HUDEP-2 (cell line): Measurements from ENCODE around the gene UBE2K.
"Not testable (repeated sequence)": the region's sequence is repeated elsewhere in the genome, so short reads cannot be mapped to it uniquely, and the experiment has no call there.

Experiments
- DNase-seq, 76 experiments: peaks; one replicate each; lab custom pipeline; 2025; ENCODE audit not compliant: unreplicated experiment in 76 of 76; lab: John Stamatoyannopoulos, UW

The UBE2K gene

DNA sequence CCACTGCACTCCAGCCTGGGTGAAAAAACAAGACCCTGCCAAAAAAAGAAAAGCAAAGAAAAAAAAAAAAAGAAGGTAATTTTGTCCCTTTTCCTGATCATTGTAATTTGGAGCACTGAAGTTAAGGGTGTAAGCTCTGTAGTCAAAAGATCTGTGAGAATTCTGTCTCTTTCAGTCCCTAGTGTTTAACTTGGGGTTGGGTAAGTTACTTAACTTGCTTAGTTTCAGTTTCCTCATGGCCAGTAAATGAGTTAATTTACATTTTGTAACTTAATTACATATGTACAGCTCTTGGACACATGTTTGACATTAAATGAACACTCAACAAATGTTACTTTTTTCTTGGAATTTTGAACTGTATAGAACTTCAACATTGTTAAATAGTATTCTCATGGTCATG lies 10.9 kb upstream of the UBE2K start:
- DNase-seq: no peak

DNA sequence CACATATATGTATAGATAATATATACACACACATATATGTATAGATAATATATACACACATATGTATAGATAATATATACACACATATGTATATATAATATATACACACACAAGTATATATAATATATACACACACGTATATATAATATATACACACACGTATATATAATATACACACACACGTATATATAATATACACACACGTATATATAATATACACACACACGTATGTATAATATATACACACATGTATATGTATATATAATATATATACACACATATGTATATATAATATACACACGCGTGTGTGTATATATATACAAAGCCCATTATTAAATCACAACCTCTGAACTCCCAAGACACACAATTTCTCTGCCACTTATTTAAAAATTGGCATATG lies 8.0 kb upstream of the UBE2K start:
- no peak for DNase-seq

DNA sequence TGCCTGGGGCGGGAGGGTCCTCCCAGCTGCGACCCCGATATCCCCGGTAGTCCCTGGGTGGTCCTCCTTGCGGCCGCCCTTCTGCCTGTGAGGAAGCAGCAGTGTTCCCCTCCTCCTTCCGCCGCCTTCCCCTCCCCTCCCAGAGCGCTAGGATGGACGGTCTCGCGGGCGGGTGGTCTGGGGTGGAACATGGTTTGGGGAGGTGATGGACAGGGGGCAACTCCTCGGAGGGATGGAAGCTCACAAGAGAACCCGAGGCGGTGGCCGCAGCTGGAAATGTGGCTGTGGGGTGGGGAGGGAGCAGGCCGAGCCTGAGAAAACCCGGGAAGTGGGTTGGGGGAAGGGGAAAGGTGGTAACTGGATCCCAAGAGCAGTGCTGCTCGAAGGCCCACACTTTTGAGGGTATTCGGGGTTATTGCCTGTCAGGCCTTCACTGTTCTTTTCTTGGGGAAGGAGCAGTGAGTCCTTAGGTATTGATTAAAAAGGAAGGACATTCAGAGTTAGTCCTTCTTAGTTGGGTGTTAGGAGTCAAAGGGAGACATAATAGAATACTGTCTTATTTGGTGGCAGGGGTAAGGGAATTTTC lies 581 bp downstream of the UBE2K start:
- peak in 31 of 76 experiments; percentile 1 to 71 (median 31) for DNase-seq

DNA sequence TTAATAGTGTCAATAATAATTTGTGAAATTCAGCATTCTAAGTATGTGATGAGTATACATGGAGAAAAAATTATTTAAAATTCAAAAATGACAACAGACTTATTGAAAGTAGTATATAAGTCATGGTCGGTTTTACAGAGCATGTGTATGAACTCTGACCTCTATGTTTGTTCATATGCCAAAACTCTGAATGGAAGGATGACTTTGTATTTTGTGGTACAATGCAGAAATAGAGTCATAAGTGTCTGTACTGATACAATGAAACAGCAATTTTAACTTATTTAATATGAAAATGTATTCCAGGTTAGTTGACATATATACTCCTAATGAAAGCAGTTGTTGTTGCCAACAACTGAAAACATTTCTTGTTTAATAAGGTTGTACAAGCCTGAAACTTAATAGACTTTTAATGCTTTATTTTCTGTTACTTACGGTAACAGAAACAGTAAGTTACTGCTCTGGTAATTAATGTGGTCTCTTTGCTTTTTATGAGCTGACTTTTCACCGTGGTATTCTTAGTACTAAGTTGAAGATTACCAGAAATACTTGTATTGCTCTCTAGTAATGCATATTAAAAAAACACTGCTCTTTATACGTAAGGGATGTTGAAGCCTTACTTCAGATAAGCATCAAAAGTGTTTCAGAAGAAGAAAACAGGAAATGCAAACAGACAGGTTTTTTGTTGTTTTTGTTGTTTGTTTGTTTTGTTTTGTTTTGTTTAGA lies 1.9 kb downstream of the UBE2K start:
- peak in 28 of 76 experiments; percentile 3 to 52 (median 24) for DNase-seq

DNA sequence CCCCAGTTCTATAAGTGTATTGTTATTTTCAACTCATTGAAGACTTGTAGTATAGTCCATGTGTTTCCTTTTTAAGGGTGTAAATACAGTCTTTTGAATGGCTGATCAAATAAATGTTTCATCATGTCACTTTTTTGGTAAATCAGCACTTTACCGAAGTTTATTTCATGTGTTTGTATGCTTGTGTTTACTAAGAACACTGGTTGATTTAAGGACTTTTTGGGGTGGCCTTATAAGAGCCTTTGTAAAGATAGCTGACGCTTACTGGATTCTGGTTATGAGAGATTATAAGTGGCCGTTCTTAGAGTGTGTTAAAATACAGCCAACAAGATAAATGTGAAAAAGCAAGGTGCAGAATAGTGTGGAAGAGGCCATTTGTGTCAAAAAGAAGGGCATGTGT lies 2.6 kb downstream of the UBE2K start:
- peak in 1 of 76 experiments; percentile 12 for DNase-seq

DNA sequence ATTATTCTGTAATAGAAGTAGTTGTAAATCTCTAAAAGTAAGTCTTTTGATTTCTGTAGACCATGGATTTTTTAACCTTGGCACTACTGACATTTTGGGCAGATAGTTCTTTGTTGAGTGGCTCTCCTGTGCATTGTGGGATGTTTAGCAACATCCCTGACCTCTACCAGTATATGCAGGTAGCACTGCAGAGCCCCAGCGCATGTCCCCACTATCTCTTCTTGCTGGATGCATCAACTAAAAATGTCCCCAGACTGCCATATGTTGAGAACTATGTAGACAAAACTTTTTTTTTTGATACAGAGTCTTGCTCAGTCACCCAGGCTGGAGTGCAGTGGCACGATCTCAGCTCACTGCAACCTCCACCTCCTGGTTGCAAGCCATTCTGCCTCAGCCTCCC lies 4.8 kb downstream of the UBE2K start:
- no peak for DNase-seq

DNA sequence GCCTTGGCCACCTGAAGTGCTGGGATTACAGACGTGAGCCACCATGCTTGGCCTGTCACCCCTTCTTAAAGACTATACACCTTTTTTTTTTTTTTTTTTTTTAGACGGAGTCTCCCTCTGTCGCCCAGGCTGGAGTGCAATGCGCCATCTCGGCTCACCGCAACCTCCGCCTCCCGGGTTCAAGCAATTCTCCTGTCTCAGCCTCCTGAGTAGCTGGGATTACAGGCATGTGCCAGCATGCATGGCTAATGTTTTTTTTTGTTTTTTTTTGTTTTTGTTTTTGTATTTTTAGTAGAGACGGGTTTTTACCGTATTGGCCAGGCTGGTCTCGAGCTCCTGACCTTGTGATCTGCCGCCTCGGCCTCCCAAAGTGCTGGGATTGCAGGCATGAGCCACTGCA lies 6.9 kb downstream of the UBE2K start:
- DNase-seq: not testable (repeated sequence)

DNA sequence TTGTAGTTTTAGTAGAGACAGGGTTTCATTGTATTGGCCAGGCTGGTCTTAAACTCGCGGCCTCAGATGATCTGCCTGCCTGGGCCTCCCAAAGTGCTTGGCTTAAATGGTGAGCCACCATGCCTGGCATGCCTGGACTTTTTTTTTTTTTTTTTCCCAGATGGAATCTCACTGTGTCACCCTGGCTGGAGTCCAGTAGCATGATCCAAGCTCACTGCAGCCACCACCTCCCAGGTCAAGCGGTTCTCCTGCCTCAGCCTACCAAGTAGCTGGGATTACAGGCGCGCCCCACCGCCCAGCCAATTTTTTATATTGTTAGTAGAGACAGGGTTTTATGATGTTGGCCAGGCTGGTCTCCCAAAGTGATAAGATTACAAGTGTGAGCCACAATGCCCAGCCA lies 8.4 kb downstream of the UBE2K start:
- DNase-seq: peak in 1 of 76 experiments; percentile 2

DNA sequence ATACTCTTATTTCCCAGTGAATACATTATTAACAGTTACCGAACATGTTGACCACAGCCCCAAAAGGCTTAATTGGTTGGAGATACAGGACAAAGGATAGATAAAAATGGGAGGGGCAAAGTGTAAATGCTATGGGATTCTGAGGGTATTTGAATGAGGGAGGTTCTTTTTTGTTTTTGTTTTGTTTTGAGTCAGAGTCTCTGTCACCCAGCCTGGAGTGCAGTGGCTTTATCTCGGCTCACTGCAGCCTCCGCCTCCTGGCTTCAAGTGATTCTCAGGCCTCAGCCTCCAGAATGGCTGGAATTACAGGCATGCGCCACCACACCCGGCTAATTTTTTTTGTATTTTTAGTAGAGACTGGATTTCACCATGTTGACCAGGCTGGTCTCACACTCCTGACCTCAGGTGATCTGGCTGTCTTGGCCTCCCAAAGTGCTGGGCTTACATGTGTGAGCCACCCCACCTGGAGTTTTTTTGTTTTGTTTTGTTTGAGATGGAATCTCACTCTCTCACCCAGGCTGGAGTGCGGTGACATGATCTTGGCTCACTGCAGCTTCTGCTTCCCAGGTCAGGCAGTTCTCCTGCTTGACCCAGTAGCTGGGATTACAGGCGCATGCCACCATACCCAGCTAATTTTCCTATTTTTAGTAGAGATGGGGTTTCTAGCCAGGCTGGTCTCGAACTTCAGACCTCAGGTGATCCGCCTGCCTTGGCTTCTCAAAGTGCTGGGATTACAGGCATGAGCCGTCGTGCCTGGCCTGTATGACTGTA lies 9.0 kb downstream of the UBE2K start:
- peak in 20 of 76 experiments; percentile 0 to 42 (median 7) for DNase-seq

DNA sequence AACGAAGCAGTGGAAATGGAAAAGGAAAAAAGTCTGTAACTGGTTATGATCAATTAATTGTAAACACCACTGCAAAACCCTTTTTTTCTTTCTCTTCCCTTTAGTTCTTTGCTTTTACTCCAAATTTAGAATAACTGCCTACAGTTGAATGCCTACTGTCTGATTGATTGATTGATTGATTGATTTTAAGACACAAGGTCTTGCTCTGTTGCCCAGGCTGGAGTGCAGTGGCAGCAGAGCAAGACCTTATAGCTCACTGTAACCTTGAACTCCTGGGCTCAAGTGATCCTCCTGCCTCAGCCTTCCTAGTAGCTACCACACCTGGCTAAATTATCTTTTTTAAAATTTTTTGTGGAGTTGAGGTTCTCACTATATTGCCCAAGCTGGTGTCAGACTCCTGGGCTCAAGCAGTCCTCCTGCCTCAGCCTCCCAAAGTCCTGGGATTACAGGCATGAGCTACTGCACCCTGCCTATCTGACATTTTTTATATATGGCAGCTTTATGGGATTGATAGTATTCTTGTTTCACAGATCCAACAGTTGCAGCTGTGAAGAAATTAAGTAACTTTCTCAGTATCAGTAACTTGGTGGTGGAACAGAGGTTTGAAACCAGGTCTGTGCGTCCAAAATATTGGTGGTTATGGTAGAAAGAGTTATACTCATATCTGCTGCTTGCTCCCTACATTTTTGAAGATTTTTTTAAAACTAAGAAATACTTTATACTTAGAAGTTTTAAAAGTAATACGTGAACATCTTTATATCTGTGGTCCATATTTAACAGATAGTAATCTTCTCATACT lies 12.4 kb downstream of the UBE2K start:
- DNase-seq: no peak

DNA sequence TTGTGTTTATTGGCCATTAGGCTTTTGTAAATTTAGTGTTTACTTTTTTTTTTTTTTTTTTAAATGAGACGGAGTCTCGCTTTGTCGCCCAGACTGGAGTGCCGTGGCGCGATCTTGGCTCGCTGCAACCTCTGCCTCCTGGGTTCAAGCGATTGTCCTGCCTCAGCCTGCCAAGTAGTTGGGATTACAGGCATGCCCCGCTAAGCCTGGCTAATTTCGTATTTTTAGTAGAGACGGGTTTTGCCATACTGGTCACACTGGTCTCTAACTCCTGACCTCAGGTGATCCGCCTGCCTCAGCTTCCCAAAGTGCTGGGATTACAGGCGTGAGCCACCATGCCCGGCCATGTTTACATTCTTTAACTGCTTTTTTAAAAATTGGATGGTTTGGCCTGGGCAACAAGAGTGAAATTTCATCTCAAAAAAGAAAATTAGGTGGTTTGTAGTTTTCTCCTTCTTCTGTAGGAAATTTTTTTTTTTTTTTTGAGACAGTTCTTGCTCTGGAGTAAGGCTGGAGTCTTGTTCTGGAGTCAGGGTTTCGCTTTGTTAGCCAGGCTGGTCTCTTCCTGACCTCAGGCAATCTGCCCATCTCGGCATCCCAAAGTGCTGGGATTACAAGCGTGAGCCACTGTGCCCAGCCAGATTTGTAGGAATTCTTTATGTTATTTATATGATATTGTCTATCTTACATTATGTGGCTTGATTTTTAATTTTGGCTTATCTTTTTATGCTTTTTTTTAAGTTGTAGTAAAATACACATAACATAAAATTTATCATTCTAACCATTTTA lies 15.1 kb downstream of the UBE2K start:
- DNase-seq: no peak

DNA sequence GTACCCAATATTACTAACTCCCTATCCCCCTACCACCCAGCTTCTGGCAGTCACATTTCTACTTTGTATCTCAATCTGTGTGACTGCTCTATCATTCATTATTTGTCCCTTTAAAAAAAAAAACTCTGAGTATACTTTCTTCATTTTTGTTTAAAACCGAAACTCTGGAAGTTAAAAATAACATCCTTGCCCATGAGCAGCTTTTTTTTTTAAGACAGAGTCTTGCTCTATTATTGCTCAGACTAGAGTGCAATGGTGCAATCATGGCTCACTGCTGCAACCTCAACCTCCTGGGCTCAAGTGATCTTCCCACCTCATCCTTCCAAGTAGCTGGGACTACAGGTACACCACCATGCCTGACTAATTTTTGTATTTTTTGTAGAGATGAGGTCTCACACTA lies 15.8 kb downstream of the UBE2K start:
- no peak for DNase-seq

DNA sequence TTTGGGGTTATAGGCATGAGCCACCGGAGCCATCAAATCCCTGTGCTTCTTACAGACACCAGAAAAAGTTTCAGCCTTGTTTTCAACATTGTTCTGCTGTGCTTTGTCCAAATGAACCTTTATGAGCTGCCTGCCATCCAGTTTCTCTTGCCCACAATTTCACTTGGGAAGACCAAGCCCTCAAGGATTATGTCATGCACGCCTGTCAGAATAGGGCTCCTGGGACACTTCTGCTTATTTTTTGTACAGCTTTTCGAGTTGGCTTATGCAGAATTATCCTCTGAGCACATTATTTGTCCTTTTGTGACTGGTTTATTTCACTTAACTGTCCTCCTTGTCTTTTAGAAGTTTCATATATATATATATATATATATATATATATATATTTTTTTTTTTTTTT lies 16.2 kb downstream of the UBE2K start:
- no peak for DNase-seq

DNA sequence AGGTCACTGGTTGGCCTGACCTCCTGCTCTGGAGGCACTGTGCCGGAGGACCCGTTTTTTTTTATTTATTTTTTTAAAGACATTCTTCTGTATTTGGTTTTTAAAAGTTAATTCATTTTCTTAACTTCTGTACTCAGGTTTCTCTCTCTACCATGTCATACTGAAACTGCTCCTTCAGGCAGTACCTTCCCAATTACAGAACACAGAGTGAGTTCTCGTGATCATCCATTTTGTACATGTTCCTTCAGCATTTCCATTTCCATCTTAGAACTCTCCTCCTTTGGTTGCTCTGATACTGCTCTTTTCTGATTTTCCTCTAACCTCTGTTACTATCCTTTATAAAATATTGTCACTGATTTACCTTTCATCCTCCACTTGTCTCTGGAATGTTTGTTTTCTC lies 17.9 kb downstream of the UBE2K start:
- DNase-seq: no peak

DNA sequence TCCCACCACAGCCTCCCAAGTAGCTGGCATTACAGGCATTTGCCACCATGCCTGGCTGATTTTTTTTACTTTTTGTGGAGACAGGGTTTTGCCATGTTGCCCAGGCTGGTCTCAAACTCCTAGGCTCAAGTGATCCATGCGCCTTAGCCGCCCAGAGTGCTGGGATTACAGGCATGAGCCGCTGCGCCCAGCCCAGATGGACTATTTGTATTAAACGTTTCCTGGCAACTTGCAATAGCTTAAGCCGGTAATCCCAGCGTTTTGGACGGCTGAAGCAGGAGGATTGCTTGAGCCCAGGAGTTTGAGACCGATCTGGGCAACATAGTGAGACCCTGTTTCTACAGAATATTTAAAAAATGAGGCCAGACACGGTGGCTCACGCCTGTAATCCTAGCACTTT lies 18.4 kb downstream of the UBE2K start:
- DNase-seq: no peak

DNA sequence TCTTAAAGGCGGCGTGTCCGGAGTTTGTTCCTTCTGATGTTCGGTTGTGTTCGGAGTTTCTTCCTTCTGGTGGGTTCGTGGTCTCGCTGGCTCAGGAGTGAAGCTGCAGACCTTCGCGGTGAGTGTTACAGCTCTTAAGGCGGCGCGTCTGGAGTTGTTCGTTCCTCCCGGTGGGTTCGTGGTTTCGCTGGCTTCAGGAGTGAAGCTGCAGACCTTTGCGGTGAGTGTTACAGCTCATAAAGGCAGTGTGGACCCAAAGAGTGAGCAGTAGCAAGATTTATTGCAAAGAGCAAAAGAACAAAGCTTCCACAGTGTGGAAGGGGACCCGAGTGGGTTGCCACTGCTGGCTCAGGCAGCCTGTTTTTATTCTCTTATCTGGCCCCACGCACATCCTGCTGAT lies 19.8 kb downstream of the UBE2K start:
- not testable (repeated sequence) for DNase-seq

DNA sequence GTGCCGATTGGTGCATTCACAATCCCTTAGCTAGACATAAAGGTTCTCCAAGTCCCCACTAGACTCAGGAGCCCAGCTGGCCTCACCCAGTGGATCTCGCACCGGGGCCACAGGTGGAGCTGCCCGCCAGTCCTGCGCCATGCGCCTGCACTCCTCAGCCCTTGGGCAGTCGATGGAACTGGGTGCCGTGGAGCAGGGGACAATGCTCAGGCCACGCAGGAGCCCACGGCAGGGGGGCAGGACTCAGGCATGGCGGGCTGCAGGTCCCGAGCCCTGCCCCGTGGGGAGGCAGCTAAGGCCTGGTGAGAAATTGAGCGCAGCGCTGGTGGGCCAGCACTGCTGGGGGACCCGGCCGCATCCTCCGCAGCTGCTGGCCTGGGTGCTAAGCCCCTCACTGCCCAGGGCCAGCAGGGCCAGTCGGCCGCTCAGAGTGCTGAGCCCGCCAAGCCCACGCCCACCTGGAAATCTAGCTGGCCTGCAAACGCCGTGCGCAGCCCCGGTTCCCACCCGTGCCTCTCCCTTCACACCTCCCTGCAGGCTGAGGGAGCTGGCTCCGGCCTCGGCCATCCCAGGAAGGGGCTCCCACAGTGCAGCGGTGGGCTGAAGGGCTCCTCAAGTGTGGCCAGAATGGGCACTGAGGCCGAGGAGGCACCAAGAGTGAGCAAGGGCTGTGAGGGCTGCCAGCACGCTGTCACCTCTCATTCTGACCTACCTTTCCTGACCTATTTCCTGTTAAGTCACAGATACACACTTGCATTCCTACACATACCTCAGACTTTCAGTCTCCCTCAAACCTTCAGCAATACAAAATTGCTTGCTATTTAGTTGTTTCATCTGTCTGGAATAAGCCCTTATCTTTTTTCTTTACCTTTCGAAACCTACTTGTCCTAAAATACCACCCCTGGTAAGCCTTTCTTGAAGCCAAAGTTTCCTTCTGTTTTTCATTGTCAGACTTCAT lies 20.7 kb downstream of the UBE2K start:
- no peak for DNase-seq

DNA sequence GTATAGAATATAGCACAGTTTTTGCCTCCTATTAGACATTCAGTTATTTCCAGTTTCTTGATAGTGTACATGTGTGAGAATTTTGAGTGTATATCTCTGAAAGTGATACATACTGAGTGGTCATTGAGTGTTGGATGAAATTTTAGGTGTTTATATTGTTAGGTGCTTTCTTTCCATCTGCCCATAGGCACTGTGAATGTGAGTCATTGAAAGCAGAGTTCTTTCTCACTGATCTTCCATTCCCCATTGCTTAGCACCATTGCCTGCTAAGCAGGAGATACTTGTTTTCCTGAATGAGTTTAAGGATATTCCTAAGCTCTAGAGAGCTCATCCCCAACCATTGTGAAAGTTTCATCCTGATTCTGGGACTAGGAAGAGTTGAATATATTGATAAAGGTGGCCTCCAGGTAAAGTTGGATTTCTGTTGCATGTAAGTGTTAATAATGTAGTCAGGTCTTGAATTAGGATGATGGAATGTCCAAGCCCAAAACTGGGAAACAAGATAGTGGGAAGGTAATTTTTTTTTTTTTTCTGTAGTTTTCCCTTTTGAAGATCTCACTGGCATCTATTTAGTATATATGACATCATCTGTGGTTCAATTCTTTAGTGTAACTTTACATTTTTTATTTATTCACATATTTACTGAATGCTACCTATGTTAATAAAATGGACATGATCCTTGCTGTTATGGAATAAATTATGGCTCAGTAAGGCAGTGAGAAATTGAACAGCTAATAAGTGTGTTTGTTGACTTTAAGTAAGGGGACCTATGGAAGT lies 22.1 kb downstream of the UBE2K start:
- no peak for DNase-seq
